ENCODE data around the gene SMIM1.

Gene SMIM1

DNA sequence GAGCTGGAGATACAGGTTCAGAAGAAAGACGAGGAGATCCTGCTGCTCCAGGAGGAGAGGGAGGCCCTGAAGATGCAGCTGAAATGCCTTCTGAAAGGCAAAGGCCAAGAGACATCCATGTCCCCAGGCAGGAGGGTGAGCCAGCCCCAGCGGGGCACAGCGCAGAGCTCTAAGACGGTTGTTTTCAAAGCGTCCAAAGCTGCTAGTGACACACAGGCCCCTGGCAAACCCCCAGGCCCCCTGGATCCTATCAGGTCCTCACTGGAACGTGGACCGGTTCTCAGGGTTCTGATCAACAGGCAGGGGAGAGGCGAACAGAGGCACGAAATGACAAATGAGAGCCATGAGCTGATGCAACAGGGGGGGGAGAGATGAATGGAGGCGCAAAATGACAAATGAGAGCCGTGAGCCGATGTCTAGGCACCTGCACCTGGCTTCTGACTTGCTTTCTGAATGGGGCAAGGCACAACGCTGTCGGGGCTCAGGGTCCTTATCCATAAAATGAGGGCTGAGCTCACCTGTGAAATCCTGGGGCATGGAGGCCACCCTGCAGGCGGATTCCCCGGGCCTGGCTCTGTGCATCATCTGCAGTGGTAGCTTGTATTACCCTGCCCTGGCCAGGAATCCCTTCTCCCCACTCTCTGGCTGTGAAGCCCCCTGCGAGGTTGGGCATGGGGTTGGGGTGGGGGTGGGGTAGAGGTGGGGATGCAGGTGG is 11.1 kb upstream of the SMIM1 start:
- WGBS = 91% methylated on average over 17 of the region's 17 CpGs
- Histone ChIP-seq H3K4me3 (ENCODE audit: low read length) (no peak overlapping the region), H3K27ac (ENCODE audit: low read depth, low read length) (no peak overlapping the region), H3K4me1 (ENCODE audit: insufficient read depth, low read length) (no peaks in the 10 kb centered on the region), H3K36me3 (ENCODE audit: insufficient read depth, low read length) (no peaks in the 10 kb centered on the region), H3K9me3 (ENCODE audit: insufficient read depth, low read depth, low read length) (no peaks in the 10 kb centered on the region), H3K27me3 (ENCODE audit: insufficient read depth, low read length) (0 out of 2 replicates have a peak, but pooled peaks cover 1% of the 10 kb centered on the region), H3K9ac (ENCODE audit: low read depth, low read length) (no peak overlapping the region)

DNA sequence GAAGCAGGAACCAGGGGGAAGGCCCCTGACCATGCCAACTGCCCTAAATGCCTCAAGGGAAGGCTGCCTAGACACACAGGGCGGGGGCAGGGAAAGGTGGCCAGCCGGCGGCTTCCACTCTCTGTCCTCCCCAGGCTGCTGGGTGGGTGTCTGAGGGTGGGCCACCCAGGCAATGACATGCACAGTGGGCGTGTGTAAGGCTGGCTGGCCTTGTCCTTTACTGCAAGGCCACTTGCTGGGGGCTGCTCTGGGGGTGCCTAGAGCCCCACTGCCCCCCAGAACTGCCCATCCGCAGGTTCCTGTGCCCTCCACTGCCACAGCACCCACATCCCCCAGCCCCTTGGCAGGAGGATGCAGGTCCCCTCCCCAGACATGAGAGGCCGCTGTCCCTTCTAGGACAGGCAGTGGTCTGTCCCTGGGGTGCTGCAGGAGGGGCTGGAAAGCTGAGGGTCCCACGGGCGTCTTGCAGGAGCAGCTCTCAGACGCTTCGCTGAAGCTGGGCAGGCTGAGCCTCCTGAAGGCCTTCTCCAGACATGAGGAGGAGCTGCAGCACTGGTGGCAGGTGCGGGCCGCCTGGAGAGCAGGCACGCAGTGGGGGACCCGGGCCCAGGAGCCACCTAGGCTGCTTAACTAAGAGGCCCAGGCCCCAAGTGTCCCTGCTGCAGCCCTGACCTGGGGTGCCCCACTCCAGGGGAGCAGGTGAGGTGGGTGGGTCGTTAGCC is 10.2 kb upstream of the SMIM1 start:
- Histone ChIP-seq H3K36me3 (ENCODE audit: insufficient read depth, low read length) (no peaks in the 10 kb centered on the region), H3K27ac (ENCODE audit: low read depth, low read length) (no peak overlapping the region), H3K9ac (ENCODE audit: low read depth, low read length) (no peak overlapping the region), H3K4me1 (ENCODE audit: insufficient read depth, low read length) (no peaks in the 10 kb centered on the region), H3K4me3 (ENCODE audit: low read length) (no peak overlapping the region), H3K27me3 (ENCODE audit: insufficient read depth, low read length) (no peaks in the 10 kb centered on the region), H3K9me3 (ENCODE audit: insufficient read depth, low read depth, low read length) (no peaks in the 10 kb centered on the region)
- WGBS = 90% methylated on average over 15 of the region's 15 CpGs

DNA sequence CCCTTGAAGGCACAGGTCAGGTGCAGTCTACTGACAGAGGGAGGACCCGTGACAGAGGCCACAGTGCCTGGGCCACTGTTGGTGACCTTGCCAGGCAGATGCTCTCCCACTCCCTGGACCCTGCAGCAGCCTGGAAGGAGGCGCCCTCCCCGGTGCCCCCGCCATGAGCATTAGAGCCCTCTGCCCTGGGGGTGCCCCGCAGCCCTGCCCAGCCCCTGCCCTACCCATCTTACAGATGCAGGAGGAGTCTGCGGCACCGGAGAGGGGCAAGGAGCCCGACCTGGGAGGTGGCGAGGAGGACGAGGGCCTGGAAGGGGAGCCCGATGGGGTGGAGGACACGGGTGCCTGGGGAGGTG is 9.7 kb upstream of the SMIM1 start:
- Histone ChIP-seq H3K9ac (ENCODE audit: low read depth, low read length) (no peak overlapping the region), H3K36me3 (ENCODE audit: insufficient read depth, low read length) (no peaks in the 10 kb centered on the region), H3K4me3 (ENCODE audit: low read length) (no peak overlapping the region), H3K27ac (ENCODE audit: low read depth, low read length) (no peak overlapping the region), H3K9me3 (ENCODE audit: insufficient read depth, low read depth, low read length) (no peaks in the 10 kb centered on the region), H3K27me3 (ENCODE audit: insufficient read depth, low read length) (no peaks in the 10 kb centered on the region), H3K4me1 (ENCODE audit: insufficient read depth, low read length) (no peaks in the 10 kb centered on the region)
- 92% methylated on average over 12 of the region's 12 CpGs for WGBS

DNA sequence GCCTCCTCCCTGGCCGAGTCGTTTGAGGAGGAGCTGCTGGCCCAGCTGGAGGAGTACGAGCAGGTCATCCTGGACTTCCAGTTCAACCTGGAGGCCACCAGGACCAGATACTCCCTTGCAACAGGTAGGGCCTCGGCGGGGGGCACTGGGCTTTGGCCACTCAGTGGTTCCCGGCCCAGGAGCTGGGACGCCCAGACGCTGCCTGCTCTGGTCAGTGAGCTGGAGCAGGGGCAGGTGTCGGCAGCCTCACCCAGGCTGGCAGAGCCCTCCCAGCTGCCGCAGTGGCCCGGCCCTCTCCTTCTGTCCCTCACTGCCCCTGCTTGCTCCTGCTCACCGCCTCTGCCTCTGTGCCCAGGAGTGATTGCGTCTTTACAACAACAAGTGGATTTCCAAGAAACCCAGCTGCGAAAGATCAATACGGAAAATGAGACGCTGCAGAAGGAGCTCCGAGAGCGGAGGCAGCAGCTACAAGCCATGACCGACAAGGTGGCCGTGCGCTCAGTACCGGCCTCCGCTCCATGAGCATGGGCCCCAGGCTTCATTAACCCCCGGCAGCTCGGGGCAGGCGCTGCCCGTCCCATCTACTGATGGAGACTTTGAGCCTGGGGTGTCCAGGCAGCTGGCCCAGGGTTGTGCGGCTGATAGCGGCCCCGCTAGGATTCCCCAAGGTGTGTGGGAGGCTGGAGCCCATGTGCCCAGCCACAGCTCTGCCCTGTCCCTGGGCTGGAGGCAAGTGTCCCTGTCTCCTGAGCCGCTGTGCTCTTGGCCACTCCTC is 9.0 kb upstream of the SMIM1 start:
- no peaks in the 10 kb centered on the region for H3K9me3 ChIP-seq (ENCODE audit: insufficient read depth, low read depth, low read length)
- no peak overlapping the region for H3K27ac ChIP-seq (ENCODE audit: low read depth, low read length)
- H3K9ac ChIP-seq (ENCODE audit: low read depth, low read length) = no peak overlapping the region
- H3K27me3 ChIP-seq (ENCODE audit: insufficient read depth, low read length) = no peaks in the 10 kb centered on the region
- no peaks in the 10 kb centered on the region for H3K4me1 ChIP-seq (ENCODE audit: insufficient read depth, low read length)
- H3K4me3 ChIP-seq (ENCODE audit: low read length) = no peak overlapping the region
- 92% methylated on average over 31 of the region's 31 CpGs for WGBS
- no peaks in the 10 kb centered on the region for H3K36me3 ChIP-seq (ENCODE audit: insufficient read depth, low read length)

DNA sequence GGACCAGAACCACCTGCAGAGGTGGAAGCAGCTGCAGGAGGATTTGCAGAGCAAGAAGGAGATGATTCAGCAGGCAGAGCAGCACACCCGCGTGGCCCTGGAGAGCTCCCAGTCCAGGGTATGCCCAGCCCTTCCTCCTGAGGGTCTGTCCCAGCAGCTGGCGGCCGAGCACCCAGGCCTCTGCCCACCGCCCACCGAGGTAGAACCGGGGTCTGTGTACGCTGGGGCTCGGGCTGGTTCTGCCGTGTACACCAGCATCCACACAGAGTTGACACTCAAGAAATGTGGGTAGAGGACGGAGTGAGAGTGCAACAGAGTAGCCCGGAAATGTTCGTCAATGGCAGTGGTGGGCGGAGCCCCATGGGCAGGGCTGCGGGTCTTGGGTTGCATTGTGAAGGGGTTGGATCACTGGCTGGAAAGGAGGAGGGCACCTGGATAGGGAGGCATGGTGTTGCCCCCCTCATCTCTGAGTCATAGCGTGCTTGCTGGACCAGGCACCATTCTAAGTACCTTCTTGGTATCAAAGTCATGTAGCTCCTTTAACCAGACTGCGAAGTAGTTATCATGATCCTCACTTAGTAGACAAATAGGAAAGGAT is 5.1 kb upstream of the SMIM1 start:
- H3K4me3 ChIP-seq (ENCODE audit: low read length) = no peak overlapping the region
- H3K4me1 ChIP-seq (ENCODE audit: insufficient read depth, low read length) = no peaks in the 10 kb centered on the region
- WGBS = 86% methylated on average over 17 of the region's 17 CpGs
- H3K9ac ChIP-seq (ENCODE audit: low read depth, low read length) = no peak overlapping the region
- H3K36me3 ChIP-seq (ENCODE audit: insufficient read depth, low read length) = no peaks in the 10 kb centered on the region
- no peaks in the 10 kb centered on the region for H3K9me3 ChIP-seq (ENCODE audit: insufficient read depth, low read depth, low read length)
- peaks cover 8% of the 10 kb centered on the region; the same call in 1 of the 2 replicates for H3K27me3 ChIP-seq (ENCODE audit: insufficient read depth, low read length)
- no peak overlapping the region for H3K27ac ChIP-seq (ENCODE audit: low read depth, low read length)

DNA sequence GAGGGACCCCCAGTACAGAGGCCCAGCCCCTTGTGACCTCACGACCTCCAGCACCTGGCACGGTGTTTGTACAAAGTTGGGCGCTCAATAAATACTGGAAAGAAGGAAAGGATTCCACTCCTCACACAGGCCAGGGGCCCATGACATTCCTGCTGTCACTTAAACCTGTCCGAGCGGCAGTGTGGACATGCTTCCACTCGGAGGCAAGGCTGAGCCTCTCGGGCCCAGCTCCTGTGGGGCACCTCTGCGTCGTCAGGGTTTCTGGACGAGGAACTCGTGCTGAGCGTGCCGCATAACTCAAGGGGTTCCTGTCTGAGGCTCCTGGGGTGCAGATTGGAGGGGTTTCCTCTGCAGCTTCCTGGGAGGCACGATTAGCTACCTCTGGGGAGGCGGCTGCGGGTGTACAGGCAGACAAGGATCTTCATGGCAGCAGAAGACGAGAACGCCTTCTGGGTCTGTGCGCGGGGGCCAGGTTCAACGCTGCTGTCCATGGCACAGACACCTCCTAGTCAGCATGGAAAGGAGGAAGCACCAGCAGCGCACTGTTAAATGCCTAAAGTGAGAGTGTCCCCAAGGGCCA is 3.6 kb upstream of the SMIM1 start:
- no peaks in the 10 kb centered on the region for H3K36me3 ChIP-seq (ENCODE audit: insufficient read depth, low read length)
- H3K9me3 ChIP-seq (ENCODE audit: insufficient read depth, low read depth, low read length) = no peaks in the 10 kb centered on the region
- no peak overlapping the region for H3K9ac ChIP-seq (ENCODE audit: low read depth, low read length)
- H3K27ac ChIP-seq (ENCODE audit: low read depth, low read length) = no peak overlapping the region
- 95% methylated on average over 22 of the region's 22 CpGs for WGBS
- no peaks in the 10 kb centered on the region for H3K4me1 ChIP-seq (ENCODE audit: insufficient read depth, low read length)
- peaks cover 8% of the 10 kb centered on the region; the same call in 1 of the 2 replicates for H3K27me3 ChIP-seq (ENCODE audit: insufficient read depth, low read length)
- H3K4me3 ChIP-seq (ENCODE audit: low read length) = no peak overlapping the region

DNA sequence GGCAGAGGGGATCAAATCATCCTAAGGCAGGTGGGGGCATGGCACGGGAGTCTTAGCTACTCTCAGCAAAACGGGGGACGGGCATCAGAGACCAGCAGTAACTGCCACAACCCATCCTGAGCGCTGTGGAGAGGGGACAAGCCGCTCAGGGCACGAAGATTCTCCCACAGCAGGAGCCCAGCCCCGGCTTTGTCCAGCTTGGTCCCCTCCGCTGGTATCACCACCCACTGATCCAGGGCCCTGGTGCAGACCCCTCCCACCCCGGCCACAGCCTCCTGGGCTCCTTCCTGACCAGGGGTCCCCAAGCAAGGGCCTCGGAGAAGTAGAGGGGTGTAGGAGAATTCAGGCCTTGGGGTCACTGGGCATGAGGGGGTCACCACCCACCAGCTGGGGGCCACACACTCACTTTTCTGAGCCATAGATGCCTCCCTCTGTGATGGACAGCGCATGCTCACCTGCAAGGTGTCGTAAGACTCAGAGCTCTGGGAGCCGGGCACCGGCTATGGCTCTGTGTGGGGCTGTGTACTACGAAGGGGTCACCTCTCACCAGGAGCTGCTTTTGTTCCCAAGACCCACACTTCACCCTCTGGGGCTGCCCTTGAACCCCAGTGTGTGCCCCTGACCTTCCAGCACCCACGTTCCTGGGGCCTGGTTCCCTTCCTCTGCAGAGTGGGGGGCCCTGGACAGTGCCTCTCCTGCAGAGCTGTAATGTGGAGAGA is 2.3 kb upstream of the SMIM1 start:
- Histone ChIP-seq H3K27ac (ENCODE audit: low read depth, low read length) (no peak overlapping the region), H3K9me3 (ENCODE audit: insufficient read depth, low read depth, low read length) (no peaks in the 10 kb centered on the region), H3K27me3 (ENCODE audit: insufficient read depth, low read length) (peaks cover 8% of the 10 kb centered on the region; the same call in 1 of the 2 replicates), H3K9ac (ENCODE audit: low read depth, low read length) (no peak overlapping the region), H3K4me1 (ENCODE audit: insufficient read depth, low read length) (no peaks in the 10 kb centered on the region; the same call in 1 of the 2 replicates), H3K4me3 (ENCODE audit: low read length) (no peak overlapping the region), H3K36me3 (ENCODE audit: insufficient read depth, low read length) (no peaks in the 10 kb centered on the region)
- 92% methylated on average over 16 of the region's 16 CpGs for WGBS

DNA sequence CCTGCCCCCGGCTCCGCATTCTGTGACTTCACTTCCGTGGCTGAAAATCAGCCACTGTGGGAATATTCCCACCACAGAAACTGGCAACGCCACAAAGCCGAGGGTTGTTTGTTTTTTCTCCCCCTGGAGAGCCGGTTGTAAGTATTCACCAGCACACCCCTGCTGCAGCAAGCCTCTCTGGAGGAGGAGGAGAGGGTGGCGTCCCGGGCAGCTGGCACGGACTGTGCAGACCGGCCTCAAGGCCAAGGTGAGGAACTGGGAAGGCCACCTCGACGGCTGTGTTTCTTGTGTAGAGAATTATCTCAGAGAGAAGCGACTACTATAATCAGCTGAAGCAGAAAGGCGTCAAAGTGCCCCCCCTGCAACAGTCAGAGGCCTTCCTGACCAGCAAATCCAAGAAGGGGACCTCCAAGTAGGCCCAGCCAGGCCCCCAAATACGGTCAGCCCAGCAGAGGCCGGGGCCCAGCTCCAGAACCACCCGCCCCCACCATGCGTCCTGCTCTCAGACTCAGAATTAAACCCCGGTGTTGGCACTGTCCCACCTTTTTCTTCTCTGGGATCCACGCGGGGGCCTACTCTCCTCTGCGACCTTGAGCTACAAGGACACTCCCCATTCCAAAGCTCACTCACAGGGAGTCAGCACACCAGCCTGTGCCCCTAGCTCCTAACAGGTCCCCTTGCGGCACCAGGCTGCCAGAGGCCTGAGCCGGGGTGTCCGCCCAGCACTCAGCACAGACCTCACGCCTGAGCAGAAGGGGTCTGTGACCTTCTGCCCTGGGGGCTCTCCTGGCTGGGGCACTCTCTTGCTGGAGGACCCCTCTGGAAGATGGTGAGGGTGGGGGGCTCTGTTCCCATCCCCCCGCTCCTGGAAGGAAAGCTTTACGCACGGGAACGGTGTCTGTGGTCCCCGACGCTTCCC is 1.2 kb upstream of the SMIM1 start:
- WGBS = 60% methylated on average over 31 of the region's 32 CpGs
- peaks cover 3% of the 10 kb centered on the region for H3K4me1 ChIP-seq (ENCODE audit: insufficient read depth, low read length)

DNA sequence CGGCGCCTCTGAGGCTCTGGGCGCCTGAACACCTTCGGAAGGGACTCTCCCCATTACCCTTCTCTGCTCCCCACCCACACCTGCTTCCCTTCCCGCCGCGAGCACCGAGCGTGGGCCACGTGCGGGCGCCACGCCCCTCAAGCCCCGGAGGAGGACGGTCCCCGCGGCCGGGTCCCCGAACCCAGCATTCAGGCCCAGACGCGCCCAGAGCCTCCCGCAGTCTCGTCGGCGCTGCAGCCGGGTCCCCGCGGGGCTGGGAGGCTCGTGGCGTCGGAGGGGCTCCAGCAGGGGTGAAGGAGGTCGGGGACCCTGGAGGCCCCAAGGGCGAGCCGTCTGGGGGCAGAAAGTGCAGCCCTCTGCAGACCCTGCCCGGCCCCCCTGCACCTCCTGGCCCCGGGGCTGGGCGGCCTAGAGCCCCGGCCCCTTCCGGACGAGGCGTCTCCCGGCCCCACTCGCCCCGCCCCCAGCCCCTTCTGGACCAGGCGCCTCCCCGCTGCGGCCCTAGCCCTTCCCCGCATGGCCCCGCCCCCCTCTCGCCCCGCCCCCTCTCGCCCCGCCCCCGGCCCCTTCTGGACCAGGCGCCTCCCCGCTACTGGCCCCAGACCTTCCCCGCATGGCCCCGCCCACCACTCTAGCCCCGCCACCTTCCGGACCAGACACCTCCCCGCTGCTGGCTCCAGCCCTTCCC is 378 bp upstream of the SMIM1 start:
- Histone ChIP-seq H3K27me3 (ENCODE audit: insufficient read depth, low read length) (peaks cover 8% of the 10 kb centered on the region; the same call in 1 of the 2 replicates), H3K9me3 (ENCODE audit: insufficient read depth, low read depth, low read length) (no peaks in the 10 kb centered on the region), H3K36me3 (ENCODE audit: insufficient read depth, low read length) (no peaks in the 10 kb centered on the region), H3K4me3 (ENCODE audit: low read length) (peak overlapping the region; percentile 73), H3K9ac (ENCODE audit: low read depth, low read length) (peak overlapping the region; percentile 60), H3K4me1 (ENCODE audit: insufficient read depth, low read length) (peaks cover 3% of the 10 kb centered on the region), H3K27ac (ENCODE audit: low read depth, low read length) (no peak overlapping the region)
- WGBS = 1% methylated on average over 51 of the region's 61 CpGs

More for the DNA sequence above, 1.2 kb upstream of the SMIM1 start:
- Histone ChIP-seq H3K27ac (ENCODE audit: low read depth, low read length) (no peak overlapping the region), H3K9ac (ENCODE audit: low read depth, low read length) (peak overlapping the region; percentile 60), H3K27me3 (ENCODE audit: insufficient read depth, low read length) (peaks cover 8% of the 10 kb centered on the region; the same call in 1 of the 2 replicates), H3K36me3 (ENCODE audit: insufficient read depth, low read length) (no peaks in the 10 kb centered on the region), H3K4me3 (ENCODE audit: low read length) (peak overlapping the region; percentile 73), H3K9me3 (ENCODE audit: insufficient read depth, low read depth, low read length) (no peaks in the 10 kb centered on the region)

All from HUES64 (cell line).